ENCODE measurements around the gene MTA3.

DNA sequence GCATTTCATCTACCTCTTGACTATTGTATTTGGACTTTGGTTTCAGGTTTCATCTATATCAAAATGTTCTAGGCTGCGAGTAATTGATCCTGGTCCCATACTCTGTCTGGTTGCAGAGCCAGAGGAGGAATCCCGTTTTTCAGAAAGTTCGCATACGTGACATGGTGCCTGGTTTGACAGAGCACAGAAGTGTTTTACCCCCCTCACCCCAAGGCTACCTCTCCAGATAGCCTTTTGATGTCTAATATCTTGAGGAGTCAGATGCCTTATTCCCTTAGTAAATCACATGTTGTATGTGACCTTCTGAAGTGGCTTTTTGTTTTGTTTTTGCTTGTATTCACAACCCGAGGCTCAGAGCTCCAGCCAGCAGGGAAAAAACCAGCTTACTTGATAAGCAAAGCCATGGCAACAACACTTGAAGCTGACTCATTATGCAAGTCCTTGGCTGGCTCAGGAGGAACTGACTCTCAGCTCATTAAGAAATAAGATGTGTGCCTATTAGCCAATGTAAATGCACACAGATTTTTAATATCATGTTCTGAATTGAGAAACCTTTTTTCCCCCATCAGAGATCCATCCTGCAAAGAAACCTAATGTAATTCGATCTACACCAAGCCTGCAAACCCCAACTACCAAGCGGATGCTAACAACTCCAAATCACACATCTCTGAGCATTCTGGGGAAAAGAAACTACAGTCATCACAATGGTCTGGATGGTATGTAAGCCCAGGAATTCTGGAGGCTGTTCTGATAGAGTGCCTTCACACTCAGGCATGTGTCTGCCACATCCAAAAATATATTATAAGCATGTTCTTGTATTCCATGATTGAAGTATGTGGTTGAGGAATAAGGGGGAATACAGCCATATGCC, 154.1 kb downstream of the MTA3 start:
- TF ChIP-seq, protein P1, sequence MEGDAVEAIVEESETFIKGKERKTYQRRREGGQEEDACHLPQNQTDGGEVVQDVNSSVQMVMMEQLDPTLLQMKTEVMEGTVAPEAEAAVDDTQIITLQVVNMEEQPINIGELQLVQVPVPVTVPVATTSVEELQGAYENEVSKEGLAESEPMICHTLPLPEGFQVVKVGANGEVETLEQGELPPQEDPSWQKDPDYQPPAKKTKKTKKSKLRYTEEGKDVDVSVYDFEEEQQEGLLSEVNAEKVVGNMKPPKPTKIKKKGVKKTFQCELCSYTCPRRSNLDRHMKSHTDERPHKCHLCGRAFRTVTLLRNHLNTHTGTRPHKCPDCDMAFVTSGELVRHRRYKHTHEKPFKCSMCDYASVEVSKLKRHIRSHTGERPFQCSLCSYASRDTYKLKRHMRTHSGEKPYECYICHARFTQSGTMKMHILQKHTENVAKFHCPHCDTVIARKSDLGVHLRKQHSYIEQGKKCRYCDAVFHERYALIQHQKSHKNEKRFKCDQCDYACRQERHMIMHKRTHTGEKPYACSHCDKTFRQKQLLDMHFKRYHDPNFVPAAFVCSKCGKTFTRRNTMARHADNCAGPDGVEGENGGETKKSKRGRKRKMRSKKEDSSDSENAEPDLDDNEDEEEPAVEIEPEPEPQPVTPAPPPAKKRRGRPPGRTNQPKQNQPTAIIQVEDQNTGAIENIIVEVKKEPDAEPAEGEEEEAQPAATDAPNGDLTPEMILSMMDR (conservative IDR thresholded peaks at IDR 0.05 in 1 of 2, IDR thresholded peaks at IDR 0.05 in 1 of 2; ENCODE audit: low read depth in 1 of 2, low read length in 2 of 2), result no peak
- TF ChIP-seq EZH2 (IDR thresholded peaks at IDR 0.05; ENCODE audit: low read length, missing control alignments), result no peak

Data from fibroblast of lung (primary cell).